ENCODE measurements around the gene MUTYH. TPM values are rescaled to one million over a fixed set of nuclear protein-coding genes. Genes with fewer than 3 reads are reported as not detected.
"Not testable (repeated sequence)": the region's sequence is repeated elsewhere in the genome, so short reads cannot be mapped to it uniquely, and the experiment has no call there.

MUTYH gene
- total and polyA plus RNA-seq, 3 experiments from 2014 or later: 24.4 to 75.4 (median 70.1) TPM

DNA sequence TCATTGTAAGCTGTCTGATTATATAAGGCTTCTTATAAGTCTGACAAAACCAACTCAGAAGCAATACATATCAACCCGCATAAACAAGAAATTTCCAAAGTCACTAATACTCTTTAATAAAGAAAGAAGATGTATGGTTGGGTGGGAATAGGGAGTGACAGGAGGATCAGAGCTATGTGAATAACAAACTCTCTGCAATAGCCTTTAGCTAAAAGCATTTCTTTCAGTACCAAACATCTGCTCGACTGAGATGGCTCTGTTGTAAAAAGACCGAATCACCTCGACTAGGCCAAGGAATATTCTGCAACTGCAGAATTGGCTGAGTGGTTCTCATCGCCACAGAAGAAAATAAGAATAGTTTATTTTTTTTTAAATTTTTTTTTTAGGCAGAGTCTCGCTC is 39.3 kb upstream of the MUTYH start:
- H3K4me1 Mint-ChIP-seq: peaks cover 0 to 3% (median 3%) of the 10 kb centered on the region in 3 donors
- H3K9me3 ChIP-seq (ENCODE audit: low read length): no peaks in the 10 kb centered on the region
- H3K4me1 ChIP-seq (ENCODE audit: insufficient read depth, low read length): no peaks in the 10 kb centered on the region
- H3K27me3 ChIP-seq (ENCODE audit: insufficient read depth, low read length, poor library complexity, severe bottlenecking): no peaks in the 10 kb centered on the region
- no peaks in the 10 kb centered on the region for H3K36me3 ChIP-seq (ENCODE audit: insufficient read depth, low read length)
- peaks cover 0 to 10% (median 4%) of the 10 kb centered on the region in 3 donors for H3K36me3 Mint-ChIP-seq
- no peak overlapping the region for H3K27ac Mint-ChIP-seq
- no peak overlapping the region for H3K27ac ChIP-seq (ENCODE audit: low read depth, low read length)
- no peak overlapping the region for H3K4me3 ChIP-seq (ENCODE audit: low read length)
- no peaks in the 10 kb centered on the region for H3K27me3 Mint-ChIP-seq
- POLR2A ChIA-PET: no interaction called here
- CTCF ChIA-PET: no interaction called here
- H3K4me3 Mint-ChIP-seq: no peak overlapping the region
- no peaks in the 10 kb centered on the region for H3K9me3 Mint-ChIP-seq
- DNase-seq: no peak

DNA sequence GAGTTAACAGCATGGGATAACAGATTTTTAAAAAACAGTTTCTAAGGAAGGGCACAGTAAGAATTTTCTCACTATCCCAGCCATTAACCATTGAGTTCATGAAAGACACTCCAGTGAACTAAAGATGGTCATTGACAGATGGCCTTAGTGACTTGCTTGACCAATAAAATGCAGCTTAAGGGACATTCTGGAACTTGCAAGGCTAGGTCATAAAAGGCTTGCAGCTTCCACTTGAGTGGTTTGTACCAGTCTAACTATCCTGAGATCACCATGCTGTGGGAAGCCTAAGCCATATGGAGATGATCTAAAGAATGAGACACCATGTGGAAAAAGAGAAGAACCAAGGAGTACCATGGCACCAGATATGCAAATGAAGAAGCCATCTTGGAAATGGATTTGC is 37.9 kb upstream of the MUTYH start:
- H3K36me3 Mint-ChIP-seq: peaks cover 0 to 4% (median 3%) of the 10 kb centered on the region in 3 donors
- H3K4me1 Mint-ChIP-seq: peaks cover 0 to 12% (median 5%) of the 10 kb centered on the region in 3 donors
- no peaks in the 10 kb centered on the region for H3K9me3 Mint-ChIP-seq
- Histone ChIP-seq H3K27me3 (ENCODE audit: insufficient read depth, low read length, poor library complexity, severe bottlenecking) (no peaks in the 10 kb centered on the region), H3K36me3 (ENCODE audit: insufficient read depth, low read length) (no peaks in the 10 kb centered on the region), H3K27ac (ENCODE audit: low read depth, low read length) (no peak overlapping the region), H3K4me3 (ENCODE audit: low read length) (no peak overlapping the region), H3K4me1 (ENCODE audit: insufficient read depth, low read length) (no peaks in the 10 kb centered on the region), H3K9me3 (ENCODE audit: low read length) (no peaks in the 10 kb centered on the region)
- ChIA-PET CTCF (no interaction called here), POLR2A (no interaction called here)
- no peaks in the 10 kb centered on the region for H3K27me3 Mint-ChIP-seq
- H3K27ac Mint-ChIP-seq: no peak overlapping the region
- H3K4me3 Mint-ChIP-seq: no peak overlapping the region
- DNase-seq: no peak

DNA sequence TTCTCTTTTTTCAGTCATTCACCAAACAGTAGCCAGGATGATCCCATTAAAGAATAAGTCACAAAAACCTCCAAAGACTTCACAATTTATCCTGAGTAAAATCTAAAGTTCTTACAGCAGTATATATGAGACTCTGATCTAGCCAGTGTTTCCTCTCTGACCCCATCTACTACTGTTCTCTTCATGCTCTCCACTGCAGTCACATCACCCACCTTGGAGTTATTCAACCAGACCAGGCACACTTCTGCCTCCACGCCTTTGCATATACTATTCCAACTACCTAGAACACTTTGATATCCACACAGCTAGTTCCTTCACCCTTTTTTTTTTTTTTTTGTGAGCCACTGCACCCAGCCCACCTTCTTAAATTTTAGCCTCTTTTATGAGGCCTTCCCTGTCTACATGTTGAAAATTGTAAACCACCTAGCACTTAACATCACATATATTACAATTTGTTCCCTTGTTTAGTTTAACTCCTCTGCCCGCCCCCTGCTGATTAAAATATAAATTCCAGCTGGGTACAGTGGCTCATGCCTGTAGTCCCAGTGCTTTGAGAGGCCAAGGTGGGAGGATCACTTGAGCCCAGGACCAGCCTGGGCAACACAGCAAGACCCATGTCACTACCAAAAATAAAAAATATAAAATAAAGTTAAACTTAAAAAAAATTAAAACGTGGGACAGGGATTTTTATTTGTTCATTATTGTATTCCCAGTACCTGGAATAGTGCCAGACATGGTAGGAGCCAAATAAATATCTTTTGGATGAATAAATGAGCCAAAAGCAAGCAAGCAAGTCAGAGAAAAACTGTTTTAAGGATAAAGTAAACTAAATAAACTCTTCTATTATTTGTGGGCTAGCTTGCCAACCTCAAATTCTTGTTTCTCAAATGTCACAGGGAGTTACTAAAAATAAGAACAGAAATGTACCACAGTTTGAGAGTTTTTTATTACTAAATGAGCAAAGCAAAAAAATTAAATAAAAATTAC is 35.2 kb upstream of the MUTYH start:
- Histone ChIP-seq H3K27ac (ENCODE audit: low read depth, low read length) (no peak overlapping the region), H3K4me3 (ENCODE audit: low read length) (no peak overlapping the region), H3K36me3 (ENCODE audit: insufficient read depth, low read length) (no peaks in the 10 kb centered on the region), H3K4me1 (ENCODE audit: insufficient read depth, low read length) (no peaks in the 10 kb centered on the region), H3K27me3 (ENCODE audit: insufficient read depth, low read length, poor library complexity, severe bottlenecking) (no peaks in the 10 kb centered on the region), H3K9me3 (ENCODE audit: low read length) (no peaks in the 10 kb centered on the region)
- Mint-ChIP-seq H3K27ac (peak overlapping the region in 2 of 8 donors; percentile 29 to 77), H3K4me1 (peaks cover 0 to 12% (median 5%) of the 10 kb centered on the region in 3 donors), H3K9me3 (no peaks in the 10 kb centered on the region), H3K4me3 (no peak overlapping the region), H3K36me3 (peaks cover 0 to 7% (median 5%) of the 10 kb centered on the region in 3 donors), H3K27me3 (no peaks in the 10 kb centered on the region)
- ChIA-PET POLR2A (interaction anchor here (0.8 kb wide), 2 partner anchors 81 to 188 kb away, joined by 5 to 7 read pairs; no protein-coding TSS in a partner anchor), CTCF (no interaction called here)
- DNase-seq: no peak

DNA sequence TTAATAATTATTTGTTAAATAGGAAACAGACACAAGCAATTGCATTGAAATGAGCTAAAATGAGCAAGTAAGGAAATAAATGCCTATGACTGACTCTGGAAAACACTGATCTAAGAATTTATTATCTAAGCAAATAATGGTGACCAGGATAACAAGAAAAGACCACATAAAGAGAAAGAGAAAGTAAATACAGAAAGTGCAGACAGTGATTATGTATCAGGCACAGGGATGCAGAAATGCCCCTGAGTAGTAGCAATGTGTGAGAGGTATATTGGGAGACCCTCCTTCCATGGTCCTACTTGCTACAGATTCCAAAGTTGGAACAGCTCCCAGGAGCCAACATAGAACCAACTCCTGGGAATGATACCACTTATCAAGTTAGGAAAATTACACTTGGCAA is 33.3 kb upstream of the MUTYH start:
- H3K27me3 ChIP-seq (ENCODE audit: insufficient read depth, low read length, poor library complexity, severe bottlenecking): no peaks in the 10 kb centered on the region
- H3K36me3 Mint-ChIP-seq: peaks cover 0 to 7% (median 3%) of the 10 kb centered on the region in 3 donors
- POLR2A ChIA-PET: no interaction called here
- H3K36me3 ChIP-seq (ENCODE audit: insufficient read depth, low read length): no peaks in the 10 kb centered on the region
- no peaks in the 10 kb centered on the region for H3K27me3 Mint-ChIP-seq
- no peak overlapping the region for H3K4me3 Mint-ChIP-seq
- CTCF ChIA-PET: no interaction called here
- no peaks in the 10 kb centered on the region for H3K9me3 ChIP-seq (ENCODE audit: low read length)
- DNase-seq: no peak
- peak overlapping the region in 3 of 8 donors; percentile 4 to 48 (median 22) for H3K27ac Mint-ChIP-seq
- H3K9me3 Mint-ChIP-seq: no peaks in the 10 kb centered on the region
- H3K4me3 ChIP-seq (ENCODE audit: low read length): no peak overlapping the region
- no peak overlapping the region for H3K27ac ChIP-seq (ENCODE audit: low read depth, low read length)
- H3K4me1 Mint-ChIP-seq: peaks cover 0 to 12% (median 5%) of the 10 kb centered on the region in 3 donors
- H3K4me1 ChIP-seq (ENCODE audit: insufficient read depth, low read length): no peaks in the 10 kb centered on the region

DNA sequence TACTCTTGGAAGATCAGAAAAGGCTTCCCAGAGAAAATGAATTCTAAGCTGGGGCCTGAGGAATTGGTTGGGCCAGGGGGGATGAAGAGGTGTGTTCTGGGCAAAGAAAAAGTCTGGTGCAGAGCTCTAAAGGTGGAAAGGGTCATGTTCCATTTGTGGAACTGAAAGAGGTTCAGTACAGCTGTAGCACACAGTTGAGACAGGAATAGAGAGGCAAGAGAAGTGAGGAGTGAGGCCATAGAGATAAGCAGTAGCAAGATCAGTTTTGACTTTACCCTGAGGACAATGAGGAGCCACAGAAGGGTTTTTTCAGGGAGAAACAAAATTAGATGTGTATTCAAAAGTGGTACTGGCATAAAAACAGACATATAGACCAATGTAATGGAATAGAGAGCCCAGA is 30.3 kb upstream of the MUTYH start:
- DNase-seq: no peak
- Mint-ChIP-seq H3K9me3 (no peaks in the 10 kb centered on the region), H3K4me3 (no peak overlapping the region), H3K36me3 (peaks cover 0 to 4% (median 1%) of the 10 kb centered on the region in 3 donors), H3K27ac (peak overlapping the region in 1 of 8 donors; percentile 8), H3K27me3 (no peaks in the 10 kb centered on the region), H3K4me1 (peaks cover 0 to 12% (median 5%) of the 10 kb centered on the region in 3 donors)
- Histone ChIP-seq H3K9me3 (ENCODE audit: low read length) (no peaks in the 10 kb centered on the region), H3K27me3 (ENCODE audit: insufficient read depth, low read length, poor library complexity, severe bottlenecking) (no peaks in the 10 kb centered on the region), H3K36me3 (ENCODE audit: insufficient read depth, low read length) (no peaks in the 10 kb centered on the region), H3K4me1 (ENCODE audit: insufficient read depth, low read length) (no peaks in the 10 kb centered on the region), H3K27ac (ENCODE audit: low read depth, low read length) (no peak overlapping the region), H3K4me3 (ENCODE audit: low read length) (no peak overlapping the region)
- POLR2A ChIA-PET: interaction anchor here (0.5 kb wide), 1 partner anchor 570 kb away, joined by 3 read pairs; the partner anchor contains the start of gene PLK3
- CTCF ChIA-PET: no interaction called here

DNA sequence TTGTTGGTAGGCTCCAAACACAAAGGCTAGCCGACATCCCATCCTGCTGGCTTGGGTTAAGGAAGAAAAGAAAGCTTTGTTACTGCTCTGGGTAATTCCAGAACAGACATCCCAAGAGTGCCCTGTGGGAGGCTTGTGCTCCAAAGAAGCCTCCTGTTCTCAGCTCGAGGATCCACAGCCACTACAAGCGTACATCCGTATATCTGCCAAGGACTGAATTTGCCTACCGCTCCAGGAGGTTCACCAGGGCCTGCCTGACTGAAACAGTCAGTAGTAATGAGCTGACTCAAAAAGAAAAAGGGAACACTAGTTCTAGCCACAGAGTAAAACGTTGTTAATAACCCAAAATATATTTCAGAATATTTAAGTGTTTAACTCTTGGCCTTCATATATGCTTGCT is 24.8 kb upstream of the MUTYH start:
- CTCF ChIA-PET: no interaction called here
- no peaks in the 10 kb centered on the region for H3K9me3 Mint-ChIP-seq
- H3K27ac Mint-ChIP-seq: no peak overlapping the region
- Histone ChIP-seq H3K36me3 (ENCODE audit: insufficient read depth, low read length) (no peaks in the 10 kb centered on the region), H3K27ac (ENCODE audit: low read depth, low read length) (no peak overlapping the region), H3K4me1 (ENCODE audit: insufficient read depth, low read length) (no peaks in the 10 kb centered on the region), H3K4me3 (ENCODE audit: low read length) (no peak overlapping the region), H3K27me3 (ENCODE audit: insufficient read depth, low read length, poor library complexity, severe bottlenecking) (no peaks in the 10 kb centered on the region), H3K9me3 (ENCODE audit: low read length) (no peaks in the 10 kb centered on the region)
- peaks cover under 1 to 2% (median 1%) of the 10 kb centered on the region in 3 donors for H3K4me1 Mint-ChIP-seq
- no peak for DNase-seq
- H3K36me3 Mint-ChIP-seq: no peaks in the 10 kb centered on the region
- POLR2A ChIA-PET: no interaction called here
- no peak overlapping the region for H3K4me3 Mint-ChIP-seq
- H3K27me3 Mint-ChIP-seq: no peaks in the 10 kb centered on the region

DNA sequence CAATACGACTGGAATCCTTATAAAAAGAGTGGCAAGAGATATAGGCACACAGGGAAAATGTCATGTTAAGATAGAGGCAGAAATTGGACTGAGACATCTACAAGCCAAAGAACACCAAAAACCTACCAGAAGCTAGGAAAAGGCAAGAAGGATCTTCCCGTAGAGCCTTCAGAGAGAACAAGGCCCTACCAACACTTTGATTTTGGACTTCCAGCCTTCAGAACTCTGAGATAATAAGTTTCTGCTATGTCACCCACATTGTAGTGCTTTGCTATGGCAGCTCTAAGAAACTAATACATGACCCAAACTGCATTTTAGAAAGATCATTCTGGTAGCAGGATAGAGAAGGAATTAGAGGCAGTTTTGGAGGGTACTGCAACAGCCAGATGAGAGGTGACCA is 24.1 kb upstream of the MUTYH start:
- no peak overlapping the region for H3K4me3 Mint-ChIP-seq
- H3K9me3 Mint-ChIP-seq: no peaks in the 10 kb centered on the region
- H3K27ac Mint-ChIP-seq: peak overlapping the region in 2 of 8 donors; percentile 14 to 24

DNA sequence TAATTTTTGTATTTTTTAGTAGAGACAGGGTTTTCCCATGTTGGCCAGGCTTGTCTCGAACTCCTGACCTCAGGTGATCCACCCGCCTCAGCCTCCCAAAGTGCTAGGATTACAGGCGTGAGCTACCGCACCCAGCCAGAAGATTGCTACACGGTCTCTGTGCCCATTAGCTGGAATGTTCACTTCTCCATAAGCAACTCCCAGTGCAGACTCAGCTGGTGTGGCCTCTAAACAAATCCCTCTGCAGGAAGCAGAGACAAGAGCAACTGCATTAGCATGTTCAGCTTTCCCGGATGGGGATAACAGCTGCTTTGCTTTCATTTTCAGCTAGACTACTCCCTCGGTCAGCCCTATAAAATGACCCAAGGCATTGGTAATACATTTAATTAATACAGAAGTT is 20.7 kb upstream of the MUTYH start:
- peak overlapping the region in 1 of 8 donors; percentile 63 for H3K27ac Mint-ChIP-seq
- H3K36me3 ChIP-seq (ENCODE audit: insufficient read depth, low read length); POLR2A ChIA-PET; H3K4me1 Mint-ChIP-seq; H3K27me3 Mint-ChIP-seq; H3K9me3 Mint-ChIP-seq; H3K4me3 ChIP-seq (ENCODE audit: low read length); H3K4me1 ChIP-seq (ENCODE audit: insufficient read depth, low read length); H3K36me3 Mint-ChIP-seq; H3K27me3 ChIP-seq (ENCODE audit: insufficient read depth, low read length, poor library complexity, severe bottlenecking); DNase-seq; H3K27ac ChIP-seq (ENCODE audit: low read depth, low read length); H3K9me3 ChIP-seq (ENCODE audit: low read length); H3K4me3 Mint-ChIP-seq: not testable (repeated sequence)
- CTCF ChIA-PET: interaction anchor here (8.7 kb wide), 1 partner anchor 132 kb away, joined by 104 read pairs; the partner anchor contains the start of gene TESK2

More for the DNA sequence above, 24.1 kb upstream of the MUTYH start:
- Histone ChIP-seq H3K4me1 (ENCODE audit: insufficient read depth, low read length) (no peaks in the 10 kb centered on the region), H3K4me3 (ENCODE audit: low read length) (no peak overlapping the region), H3K9me3 (ENCODE audit: low read length) (no peaks in the 10 kb centered on the region), H3K36me3 (ENCODE audit: insufficient read depth, low read length) (no peaks in the 10 kb centered on the region), H3K27me3 (ENCODE audit: insufficient read depth, low read length, poor library complexity, severe bottlenecking) (no peaks in the 10 kb centered on the region), H3K27ac (ENCODE audit: low read depth, low read length) (no peak overlapping the region)
- ChIA-PET POLR2A (no interaction called here), CTCF (interaction anchor here (8.7 kb wide), 1 partner anchor 129 kb away, joined by 104 read pairs; the partner anchor contains the start of gene TESK2)
- peaks cover 4 to 5% (median 4%) of the 10 kb centered on the region in 3 donors for H3K4me1 Mint-ChIP-seq
- no peak for DNase-seq
- H3K27me3 Mint-ChIP-seq: no peaks in the 10 kb centered on the region
- no peaks in the 10 kb centered on the region for H3K36me3 Mint-ChIP-seq
